HG02623 (cell line): ENCODE data around the gene CREBZF.

ENCODE experiments used
- ATAC-seq: cut with Tn5 transposase; IDR thresholded peaks from one replicate; pipeline ENCODE4 v1.9.1; 2021; ENCODE audit warnings: moderate library complexity; ENCODE audit not compliant: unreplicated experiment

The CREBZF gene

GRCh38 chr11:85664615-85665481 lies at the start of gene CREBZF:
Gene CREBZF, minus strand, starts transcription at chr11:85665129. Its CDS starts 254 bp downstream, at chr11:85664875.
- peak; percentile 90 for ATAC-seq

GRCh38 chr11:85712953-85713352 lies 48.0 kb upstream of the CREBZF start:
- ATAC-seq = no peak

GRCh38 chr11:85710917-85711316 lies 46.0 kb upstream of the CREBZF start:
- no peak for ATAC-seq

GRCh38 chr11:85709941-85710702 lies 45.2 kb upstream of the CREBZF start:
- ATAC-seq = no peak

GRCh38 chr11:85705800-85706199 lies 40.9 kb upstream of the CREBZF start:
- no peak for ATAC-seq

GRCh38 chr11:85704967-85705366 lies 40.0 kb upstream of the CREBZF start:
- no peak for ATAC-seq

GRCh38 chr11:85699957-85700741 lies 35.2 kb upstream of the CREBZF start:
- peak; percentile 87 for ATAC-seq

- no peak for ATAC-seq
Observed at GRCh38 chr11:85698195-85698594, 33.3 kb upstream of the CREBZF start.

- ATAC-seq = no peak
Observed at GRCh38 chr11:85697747-85698146, 32.8 kb upstream of the CREBZF start.

GRCh38 chr11:85695546-85695945 lies 30.6 kb upstream of the CREBZF start:
- ATAC-seq = no peak

- no peak for ATAC-seq
Observed at GRCh38 chr11:85694385-85694980, 29.6 kb upstream of the CREBZF start.

- no peak for ATAC-seq
Observed at GRCh38 chr11:85685820-85686459, 21.0 kb upstream of the CREBZF start, which contains the start of gene CCDC89. Gene CCDC89, minus strand, starts transcription at chr11:85686195. Its CDS starts 65 bp downstream, at chr11:85686130.

GRCh38 chr11:85685125-85685819 lies 20.3 kb upstream of the CREBZF start:
- no peak for ATAC-seq

- peak; percentile 83 for ATAC-seq
Observed at GRCh38 chr11:85682330-85683305, 17.7 kb upstream of the CREBZF start.

- ATAC-seq = no peak
Observed at GRCh38 chr11:85680897-85681296, 16.0 kb upstream of the CREBZF start.

- ATAC-seq = no peak
Observed at GRCh38 chr11:85679576-85679975, 14.6 kb upstream of the CREBZF start.

- no peak for ATAC-seq
Observed at GRCh38 chr11:85673393-85673792, 8.5 kb upstream of the CREBZF start.

- no peak for ATAC-seq
Observed at GRCh38 chr11:85672105-85672902, 7.4 kb upstream of the CREBZF start.
